Activated naive CD4-positive, alpha-beta T cell treated with anti-CD3 and anti-CD28 coated beads, Interleukin-2, amount 50 U/mL, for 72 hours (primary cell): ENCODE results near the gene NRCAM. TPM values are rescaled to one million over a fixed set of nuclear protein-coding genes. Genes with fewer than 3 reads are reported as not detected.

ENCODE experiments used
- ATAC-seq, 2 donors: fragments of 150-1000 bp; cut with Tn5 transposase; 2 replicates each; pipeline ENCODE4 v1.10.0; 2021; ENCODE audit warnings: mild to moderate bottlenecking in 2 of 2, moderate library complexity in 2 of 2
- DNase-seq, 2 donors: peaks; one replicate each; pipeline ENCODE4 v3.0.0; 2021 to 2022; ENCODE audit warnings: low spot score in 2 of 2
- H3K27ac Mint-ChIP-seq, 2 donors: one replicate each; pipeline ENCODE4 v1.8.0; 2022; ENCODE audit warnings: mild to moderate bottlenecking in 2 of 2, mixed read lengths in 2 of 2
- H3K36me3 Mint-ChIP-seq, 2 donors: one replicate each; pipeline ENCODE4 v1.8.0; 2022; ENCODE audit warnings: mixed read lengths in 2 of 2
- H3K9me3 Mint-ChIP-seq, 2 donors: one replicate each; pipeline ENCODE4 v1.8.0; 2022; ENCODE audit warnings: mixed read lengths in 2 of 2
- total RNA-seq, 2 donors: library from RNA; stranded (reverse); gene quantifications; one replicate each; pipeline ENCODE4 v1.2.3, GENCODE V29; 2022

Gene NRCAM
- total RNA-seq, 2 donors from 2014 or later: 0.09 to 0.80 TPM

GRCh38 chr7:108211382-108212201 is 244.6 kb downstream of the NRCAM start:
- DNase-seq (no peak), ATAC-seq (no peak)
- Mint-ChIP-seq H3K9me3 (peaks cover 5 to 12% of the 10 kb centered on the region in 2 donors), H3K36me3 (peaks cover 6% of the 10 kb centered on the region in 2 donors), H3K27ac (peak overlapping the region in 1 of 2 donors; percentile 38)

GRCh38 chr7:108210796-108211195 is 245.4 kb downstream of the NRCAM start:
- Mint-ChIP-seq H3K9me3 (peaks cover 5 to 12% of the 10 kb centered on the region in 2 donors), H3K36me3 (peaks cover 6% of the 10 kb centered on the region in 2 donors), H3K27ac (no peak overlapping the region)
- ATAC-seq (no peak), DNase-seq (no peak)

- Mint-ChIP-seq H3K27ac (no peak overlapping the region), H3K36me3 (no peaks in the 10 kb centered on the region), H3K9me3 (no peaks in the 10 kb centered on the region)
- DNase-seq: no peak
- ATAC-seq: no peak
Measured at GRCh38 chr7:108205311-108205710, 250.9 kb downstream of the NRCAM start.

- ATAC-seq (no peak), DNase-seq (no peak)
- Mint-ChIP-seq H3K36me3 (no peaks in the 10 kb centered on the region), H3K9me3 (no peaks in the 10 kb centered on the region), H3K27ac (no peak overlapping the region)
Measured at GRCh38 chr7:108204281-108204796, 251.9 kb downstream of the NRCAM start.

GRCh38 chr7:108203537-108203936 is 252.7 kb downstream of the NRCAM start:
- H3K27ac Mint-ChIP-seq: no peak overlapping the region
- ATAC-seq: no peak
- H3K36me3 Mint-ChIP-seq: no peaks in the 10 kb centered on the region
- no peaks in the 10 kb centered on the region for H3K9me3 Mint-ChIP-seq
- no peak for DNase-seq

GRCh38 chr7:108202743-108203142 is 253.5 kb downstream of the NRCAM start:
- H3K9me3 Mint-ChIP-seq: no peaks in the 10 kb centered on the region
- no peak for ATAC-seq
- no peaks in the 10 kb centered on the region for H3K36me3 Mint-ChIP-seq
- no peak overlapping the region for H3K27ac Mint-ChIP-seq
- DNase-seq: no peak

- DNase-seq (no peak), ATAC-seq (no peak)
- H3K36me3 Mint-ChIP-seq: no peaks in the 10 kb centered on the region
- no peak overlapping the region for H3K27ac Mint-ChIP-seq
- no peaks in the 10 kb centered on the region for H3K9me3 Mint-ChIP-seq
Measured at GRCh38 chr7:108201766-108202165, 254.5 kb downstream of the NRCAM start.

- no peaks in the 10 kb centered on the region for H3K9me3 Mint-ChIP-seq
- DNase-seq (no peak), ATAC-seq (no peak)
- H3K27ac Mint-ChIP-seq: no peak overlapping the region
- H3K36me3 Mint-ChIP-seq: no peaks in the 10 kb centered on the region
Measured at GRCh38 chr7:108200326-108200725, 255.9 kb downstream of the NRCAM start.

GRCh38 chr7:108197371-108198091 is 258.7 kb downstream of the NRCAM start:
- H3K36me3 Mint-ChIP-seq: no peaks in the 10 kb centered on the region
- DNase-seq (no peak), ATAC-seq (no peak)
- no peaks in the 10 kb centered on the region for H3K9me3 Mint-ChIP-seq
- H3K27ac Mint-ChIP-seq: no peak overlapping the region

- Mint-ChIP-seq H3K9me3 (no peaks in the 10 kb centered on the region), H3K27ac (no peak overlapping the region), H3K36me3 (no peaks in the 10 kb centered on the region)
- no peak for DNase-seq
- ATAC-seq: no peak
Measured at GRCh38 chr7:108196004-108196403, 260.2 kb downstream of the NRCAM start.

GRCh38 chr7:108193594-108194498 is 262.4 kb downstream of the NRCAM start:
- H3K36me3 Mint-ChIP-seq: peaks cover 0 to 3% of the 10 kb centered on the region in 2 donors
- H3K27ac Mint-ChIP-seq: no peak overlapping the region
- H3K9me3 Mint-ChIP-seq: peaks cover 0 to 2% of the 10 kb centered on the region in 2 donors
- no peak for ATAC-seq
- DNase-seq: no peak

GRCh38 chr7:108190891-108191290 is 265.3 kb downstream of the NRCAM start:
- no peak for ATAC-seq
- Mint-ChIP-seq H3K27ac (no peak overlapping the region), H3K36me3 (peaks cover 0 to 8% of the 10 kb centered on the region in 2 donors), H3K9me3 (peaks cover 0 to 7% of the 10 kb centered on the region in 2 donors)
- DNase-seq: no peak

GRCh38 chr7:108189733-108190388 is 266.4 kb downstream of the NRCAM start:
- DNase-seq (no peak), ATAC-seq (peak in 1 of 2 donors; percentile 32)
- no peak overlapping the region for H3K27ac Mint-ChIP-seq
- H3K36me3 Mint-ChIP-seq: peaks cover 0 to 8% of the 10 kb centered on the region in 2 donors
- peaks cover 0 to 7% of the 10 kb centered on the region in 2 donors for H3K9me3 Mint-ChIP-seq

- H3K27ac Mint-ChIP-seq: no peak overlapping the region
- peaks cover 0 to 7% of the 10 kb centered on the region in 2 donors for H3K9me3 Mint-ChIP-seq
- peaks cover 0 to 8% of the 10 kb centered on the region in 2 donors for H3K36me3 Mint-ChIP-seq
- no peak for ATAC-seq
- DNase-seq: no peak
Measured at GRCh38 chr7:108188724-108189123, 267.5 kb downstream of the NRCAM start.

- peak; percentile 31 to 34 for ATAC-seq
- Mint-ChIP-seq H3K9me3 (no peaks in the 10 kb centered on the region), H3K36me3 (no peaks in the 10 kb centered on the region), H3K27ac (no peak overlapping the region)
- peak in 1 of 2 donors; percentile 30 for DNase-seq
Measured at GRCh38 chr7:108181073-108181985, 274.9 kb downstream of the NRCAM start.
